Ishikawa (cell line): ENCODE measurements around the gene CFD.

ENCODE experiments used
- CEBPB ChIP-seq: IDR thresholded peaks from 2 replicates; pipeline ENCODE4 v1.6.1; 2012
- EGR1 ChIP-seq: IDR thresholded peaks from 2 replicates; pipeline ENCODE4 v1.6.1; 2012
- EP300 ChIP-seq: IDR thresholded peaks from 2 replicates; pipeline ENCODE4 v1.6.1; 2012; ENCODE audit warnings: borderline replicate concordance
- FOXM1 ChIP-seq: IDR thresholded peaks from 2 replicates; pipeline ENCODE4 v1.6.1; 2012; ENCODE audit warnings: low read depth, borderline replicate concordance
- MAX ChIP-seq: IDR thresholded peaks from 2 replicates; pipeline ENCODE4 v1.6.1; 2012
- NFIC ChIP-seq: IDR thresholded peaks from 2 replicates; pipeline ENCODE4 v1.6.1; 2012
- RAD21 ChIP-seq: IDR thresholded peaks from 2 replicates; pipeline ENCODE4 v1.6.1; 2012; ENCODE audit warnings: low read depth
- REST ChIP-seq: IDR thresholded peaks from 2 replicates; pipeline ENCODE4 v1.6.1; 2012; ENCODE audit warnings: low read depth, mild to moderate bottlenecking
- TAF1 ChIP-seq: IDR thresholded peaks from 2 replicates; pipeline ENCODE4 v1.6.1; 2012; ENCODE audit warnings: low read depth, mild to moderate bottlenecking
- TCF12 ChIP-seq: IDR thresholded peaks from 2 replicates; pipeline ENCODE4 v1.6.1; 2012; ENCODE audit warnings: low read depth
- USF1 ChIP-seq: IDR thresholded peaks from 2 replicates; pipeline ENCODE4 v1.6.1; 2012
- YY1 ChIP-seq: IDR thresholded peaks from 2 replicates; pipeline ENCODE4 v1.6.1; 2012; ENCODE audit warnings: low read depth
- ZBTB7A ChIP-seq: IDR thresholded peaks from 2 replicates; pipeline ENCODE4 v1.6.1; 2012; ENCODE audit warnings: low read depth

GRCh38 chr19:829129-829758 lies 30.2 kb upstream of the CFD start:
- TF ChIP-seq NFIC: no peak
- no peak for TF ChIP-seq MAX
- no peak for TF ChIP-seq CEBPB
- TF ChIP-seq YY1: no peak
- no peak for TF ChIP-seq TCF12
- no peak for TF ChIP-seq REST
- TF ChIP-seq EP300: no peak
- TF ChIP-seq EGR1: no peak
- TF ChIP-seq TAF1: no peak
- no peak for TF ChIP-seq RAD21
- no peak for TF ChIP-seq ZBTB7A
- no peak for TF ChIP-seq USF1
- no peak for TF ChIP-seq FOXM1
